ENCODE results near the gene IL27RA. TPM values are rescaled to one million over a fixed set of nuclear protein-coding genes. Genes with fewer than 3 reads are reported as not detected.
A peak's percentile ranks its signal among the peaks of the same experiment; 100 is the strongest.

The IL27RA gene
- polyA plus RNA-seq, 2 of the 4 experiments (the other 2 are of a cell fraction): 3.0 to 4.5 TPM

DNA sequence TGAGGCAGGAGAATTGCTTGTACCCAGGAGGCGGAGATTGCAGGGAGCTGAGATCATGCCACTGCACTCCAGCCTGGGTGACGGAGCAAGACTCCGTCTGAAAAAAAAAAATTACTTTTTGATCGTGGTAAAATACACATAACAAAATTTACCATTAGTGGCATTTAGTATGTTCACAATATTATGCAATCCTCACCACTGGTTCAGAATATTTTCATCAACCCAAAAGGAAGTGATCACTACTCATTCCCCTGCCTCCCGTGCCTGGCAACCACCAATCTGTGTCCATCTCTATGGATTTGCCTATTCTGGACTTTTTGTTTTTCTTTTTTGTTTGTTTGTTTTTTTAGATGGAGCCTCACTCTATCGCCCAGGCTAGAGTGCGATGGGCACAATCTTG is 31.5 kb downstream of the IL27RA start:
- Histone ChIP-seq H3K4me2 (no peak overlapping the region), H3K27ac (no peak overlapping the region), H3K4me3 (no peak overlapping the region), H3K9me3 (no peaks in the 10 kb centered on the region), H3K4me1 (peaks cover 18% of the 10 kb centered on the region)
- 58% methylated on average over 7 of the region's 7 CpGs for WGBS (ENCODE audit: missing lambda C conversion rate)
- ChIA-PET POLR2A (no interaction called here), CTCF (interaction anchor here (1.1 to 8.8 kb wide), 3 partner anchors 8 to 183 kb away, joined by 3 to 93 read pairs (median 3); partner anchors contain the start of gene MISP3)
- ATAC-seq (no peak), FAIRE-seq (no peak), DNase-seq (ENCODE audit: low read depth in 1 of 2, low spot score in 1 of 2) (no peak)
- TF ChIP-seq MAFK (IDR thresholded peaks at IDR 0.05; ENCODE audit: partially characterized antibody) (no peak), KDM5A (IDR thresholded peaks at IDR 0.05) (no peak), RAD21 (conservative IDR thresholded peaks at IDR 0.05 in 1 of 2, IDR thresholded peaks at IDR 0.05 in 1 of 2) (no peak)
- TF ChIP-seq, protein P1, sequence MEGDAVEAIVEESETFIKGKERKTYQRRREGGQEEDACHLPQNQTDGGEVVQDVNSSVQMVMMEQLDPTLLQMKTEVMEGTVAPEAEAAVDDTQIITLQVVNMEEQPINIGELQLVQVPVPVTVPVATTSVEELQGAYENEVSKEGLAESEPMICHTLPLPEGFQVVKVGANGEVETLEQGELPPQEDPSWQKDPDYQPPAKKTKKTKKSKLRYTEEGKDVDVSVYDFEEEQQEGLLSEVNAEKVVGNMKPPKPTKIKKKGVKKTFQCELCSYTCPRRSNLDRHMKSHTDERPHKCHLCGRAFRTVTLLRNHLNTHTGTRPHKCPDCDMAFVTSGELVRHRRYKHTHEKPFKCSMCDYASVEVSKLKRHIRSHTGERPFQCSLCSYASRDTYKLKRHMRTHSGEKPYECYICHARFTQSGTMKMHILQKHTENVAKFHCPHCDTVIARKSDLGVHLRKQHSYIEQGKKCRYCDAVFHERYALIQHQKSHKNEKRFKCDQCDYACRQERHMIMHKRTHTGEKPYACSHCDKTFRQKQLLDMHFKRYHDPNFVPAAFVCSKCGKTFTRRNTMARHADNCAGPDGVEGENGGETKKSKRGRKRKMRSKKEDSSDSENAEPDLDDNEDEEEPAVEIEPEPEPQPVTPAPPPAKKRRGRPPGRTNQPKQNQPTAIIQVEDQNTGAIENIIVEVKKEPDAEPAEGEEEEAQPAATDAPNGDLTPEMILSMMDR (IDR thresholded peaks at IDR 0.05): no peak

DNA sequence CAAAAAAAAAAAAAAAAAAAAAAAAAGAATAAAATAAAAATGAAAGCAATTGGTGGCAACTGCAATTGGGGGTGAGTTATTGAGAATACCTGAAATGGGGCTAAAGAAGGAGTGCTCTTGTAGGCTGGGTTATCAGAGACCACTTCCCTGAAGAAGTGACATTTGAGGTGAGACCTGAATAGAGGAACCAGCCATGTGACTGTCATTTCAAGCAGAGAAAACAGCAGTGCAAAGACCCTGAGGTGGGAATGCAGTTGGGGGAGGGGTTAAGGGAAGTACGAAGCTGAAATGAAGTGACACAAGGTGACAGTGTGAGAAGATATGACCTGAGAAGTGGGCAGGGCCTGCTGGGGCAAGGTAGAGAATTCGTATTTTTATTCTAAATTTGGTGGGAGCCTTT is 34.6 kb downstream of the IL27RA start:
- 49% methylated on average over 2 of the region's 2 CpGs for WGBS (ENCODE audit: missing lambda C conversion rate)
- Histone ChIP-seq H3K4me3 (no peak overlapping the region), H3K27ac (no peak overlapping the region), H3K4me2 (no peak overlapping the region), H3K4me1 (peaks cover 9% of the 10 kb centered on the region; the same call in 1 of the 3 replicates), H3K9me3 (no peaks in the 10 kb centered on the region)
- ChIA-PET POLR2A (no interaction called here), CTCF (no interaction called here)
- DNase-seq (ENCODE audit: low read depth in 1 of 2, low spot score in 1 of 2) (no peak), FAIRE-seq (no peak), ATAC-seq (no peak)
- no peak for TF ChIP-seq POLR2A (IDR thresholded peaks at IDR 0.05; ENCODE audit: low read length)

GRCh38 chr19:14070268-14071050 is 38.9 kb downstream of the IL27RA start:
- no peak for FAIRE-seq
- TF ChIP-seq CBX2 (IDR thresholded peaks at IDR 0.05; ENCODE audit: borderline replicate concordance, low read depth): no peak
- no peak for TF ChIP-seq HOXB13 (CRISPR knock-in tag; IDR thresholded peaks at IDR 0.05; ENCODE audit: low read depth)
- no peak for TF ChIP-seq ZFP36 (IDR thresholded peaks at IDR 0.05; ENCODE audit: borderline replicate concordance, partially characterized antibody)
- no peak for TF ChIP-seq CHD4 (IDR thresholded peaks at IDR 0.05; ENCODE audit: borderline replicate concordance)
- no peak for TF ChIP-seq SMC3 (IDR thresholded peaks at IDR 0.05)
- no peak for TF ChIP-seq NFE2L2 (conservative IDR thresholded peaks at IDR 0.05; ENCODE audit: low read length)
- TF ChIP-seq, protein P2, sequence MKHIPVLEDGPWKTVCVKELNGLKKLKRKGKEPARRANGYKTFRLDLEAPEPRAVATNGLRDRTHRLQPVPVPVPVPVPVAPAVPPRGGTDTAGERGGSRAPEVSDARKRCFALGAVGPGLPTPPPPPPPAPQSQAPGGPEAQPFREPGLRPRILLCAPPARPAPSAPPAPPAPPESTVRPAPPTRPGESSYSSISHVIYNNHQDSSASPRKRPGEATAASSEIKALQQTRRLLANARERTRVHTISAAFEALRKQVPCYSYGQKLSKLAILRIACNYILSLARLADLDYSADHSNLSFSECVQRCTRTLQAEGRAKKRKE (CRISPR knock-in tag; IDR thresholded peaks at IDR 0.05; ENCODE audit: low read depth): no peak
- CTCF ChIA-PET: interaction anchor here (0.8 to 5.6 kb wide), 12 partner anchors 11 to 208 kb away, joined by 3 to 93 read pairs (median 6); partner anchors contain the start of genes ASF1B, C19orf67, IL27RA and PALM3

GRCh38 chr19:14072535-14073260 is 41.1 kb downstream of the IL27RA start, which contains the start of gene MISP3:
Gene MISP3, plus strand, starts transcription at chr19:14072786. Its CDS starts 524 bp downstream, at chr19:14073310.
- H3K4me3 ChIP-seq: peak within 1 kb of the TSS; percentile 83
- POLR2A ChIA-PET: interaction anchor here (0.7 to 1.2 kb wide), 7 partner anchors 14 to 190 kb away, joined by 3 to 5 read pairs (median 3); partner anchors contain the start of genes ASF1B, IL27RA and RFX1
- peak; percentile 48 to 53 for ATAC-seq
- FAIRE-seq: no peak
- peak within 1 kb of the TSS; percentile 99 for H3K4me2 ChIP-seq
- peak within 1 kb of the TSS; percentile 94 to 99 for H3K27ac ChIP-seq
- CTCF ChIA-PET: interaction anchor here (0.5 to 5.6 kb wide), 36 partner anchors 10 to 313 kb away, joined by 3 to 93 read pairs (median 4); partner anchors contain the start of genes C19orf67, IL27RA, NANOS3 and PALM3
- H3K4me1 ChIP-seq: peaks cover 4% of the 10 kb centered on the region; the same call in 1 of the 3 replicates
- TF ChIP-seq RNF2 (IDR thresholded peaks at IDR 0.05; ENCODE audit: borderline replicate concordance, low read depth) (peak; percentile 74; the same call in 1 of the 2 replicates), HEYL (CRISPR knock-in tag; IDR thresholded peaks at IDR 0.05) (no peak)
- H3K9me3 ChIP-seq: no peaks in the 10 kb centered on the region
- peak in 1 of 2 experiments; percentile 49 for DNase-seq (ENCODE audit: low read depth in 1 of 2, low spot score in 1 of 2)
- WGBS (ENCODE audit: missing lambda C conversion rate): no CpG with 5 or more reads among the region's 51 CpGs

More at GRCh38 chr19:14070268-14071050, 38.9 kb downstream of the IL27RA start:
- no peak overlapping the region for H3K27ac ChIP-seq
- no peak overlapping the region for H3K4me3 ChIP-seq
- no peak for DNase-seq (ENCODE audit: low read depth in 1 of 2, low spot score in 1 of 2)
- ATAC-seq: no peak
- peaks cover 3% of the 10 kb centered on the region; the same call in 1 of the 3 replicates for H3K4me1 ChIP-seq
- no peak overlapping the region for H3K4me2 ChIP-seq
- POLR2A ChIA-PET: interaction anchor here (0.7 kb wide), 1 partner anchor 29 kb away, joined by 3 read pairs; no protein-coding TSS in a partner anchor
- no peaks in the 10 kb centered on the region for H3K9me3 ChIP-seq
- WGBS (ENCODE audit: missing lambda C conversion rate): 96% methylated on average over 42 of the region's 43 CpGs

Measured in A549 (cell line).